GM03348 (cell line): ENCODE results near the gene CDH5.
A peak's percentile ranks its signal among the peaks of the same experiment; 100 is the strongest.

Experiments used
- DNase-seq: peaks from one replicate; pipeline ENCODE4 v3.0.0; 2012; ENCODE audit warnings: low spot score

The CDH5 gene

DNA sequence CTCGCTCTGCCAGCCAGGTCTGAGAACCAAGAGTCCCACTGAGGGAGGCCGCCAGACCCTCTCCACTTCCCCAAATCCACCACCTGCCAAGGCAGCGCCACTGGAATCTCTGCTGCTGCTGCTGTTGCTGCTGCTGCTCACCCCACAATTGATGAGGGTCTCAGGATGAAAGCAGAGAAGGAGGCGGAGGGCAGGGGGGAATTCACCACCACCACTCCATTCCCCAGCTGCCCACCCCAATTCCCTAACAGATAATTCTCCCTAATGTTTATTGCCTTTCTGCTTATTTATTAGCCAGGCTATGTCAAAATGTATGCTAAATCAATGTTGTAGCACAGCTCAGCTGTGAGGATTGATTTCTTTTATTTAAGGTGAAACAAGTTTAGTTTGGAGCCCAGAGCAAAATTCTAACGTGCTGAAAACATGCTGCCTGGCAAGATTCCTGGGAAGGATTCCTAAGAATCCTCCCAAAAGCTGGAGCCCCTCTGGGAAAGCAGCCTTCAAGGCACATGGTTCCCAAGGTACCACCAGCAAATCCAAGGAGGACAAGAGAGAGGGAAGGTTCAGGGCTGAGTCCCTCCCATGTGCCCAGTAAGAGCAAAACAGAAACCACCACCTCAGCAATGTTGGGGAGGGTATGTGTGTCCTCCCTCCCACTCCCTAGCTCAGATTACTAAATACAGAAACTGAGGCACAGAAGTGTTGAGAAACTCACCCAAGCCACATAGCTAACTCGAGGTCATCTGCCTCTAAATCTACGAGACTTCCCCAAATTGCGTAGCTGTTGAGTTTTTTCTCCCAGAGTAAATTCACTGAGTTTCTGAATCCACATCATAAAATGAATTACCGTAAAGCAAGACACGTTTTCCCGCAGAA lies 12.2 kb upstream of the CDH5 start:
- no peak for DNase-seq

DNA sequence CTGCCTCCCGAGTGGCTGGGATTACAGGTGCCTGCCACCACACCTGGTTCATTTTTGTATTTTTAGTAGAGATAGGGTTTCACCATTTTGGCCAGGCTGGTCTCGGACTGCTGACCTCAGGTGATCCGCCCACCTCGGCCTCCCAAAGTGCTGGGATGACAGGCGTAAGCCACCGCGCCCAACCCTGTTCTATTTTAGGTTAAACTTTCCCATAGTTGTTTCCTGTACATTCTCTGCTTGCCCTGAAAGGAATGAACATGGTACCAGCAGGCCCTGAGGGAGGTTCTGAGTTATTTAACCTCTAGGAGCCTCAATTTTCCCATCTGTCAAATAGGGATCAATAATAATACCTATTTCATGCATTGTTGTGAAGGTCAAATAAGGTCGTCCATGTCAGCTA lies 11.0 kb upstream of the CDH5 start:
- DNase-seq, result no peak

DNA sequence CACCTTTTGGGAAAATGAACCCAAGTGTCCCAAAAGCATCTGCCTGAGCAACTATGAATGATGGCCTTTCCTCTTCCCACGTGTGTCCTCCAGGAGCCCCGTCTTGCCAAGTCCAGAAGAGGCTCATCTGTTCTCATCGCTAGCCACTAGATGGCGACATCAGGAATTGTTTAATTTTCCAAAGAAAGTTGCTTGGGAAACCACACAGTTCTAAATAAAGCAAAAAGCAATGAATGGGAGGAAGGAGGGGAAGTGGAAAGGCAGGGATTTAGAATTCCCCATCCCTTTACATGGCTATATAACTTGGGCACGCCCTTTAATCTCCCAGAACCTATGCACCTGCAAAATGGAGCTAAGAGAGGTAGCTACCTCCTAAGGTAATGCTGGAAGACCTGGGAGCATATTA lies 9.0 kb upstream of the CDH5 start:
- peak; percentile 91 for DNase-seq

DNA sequence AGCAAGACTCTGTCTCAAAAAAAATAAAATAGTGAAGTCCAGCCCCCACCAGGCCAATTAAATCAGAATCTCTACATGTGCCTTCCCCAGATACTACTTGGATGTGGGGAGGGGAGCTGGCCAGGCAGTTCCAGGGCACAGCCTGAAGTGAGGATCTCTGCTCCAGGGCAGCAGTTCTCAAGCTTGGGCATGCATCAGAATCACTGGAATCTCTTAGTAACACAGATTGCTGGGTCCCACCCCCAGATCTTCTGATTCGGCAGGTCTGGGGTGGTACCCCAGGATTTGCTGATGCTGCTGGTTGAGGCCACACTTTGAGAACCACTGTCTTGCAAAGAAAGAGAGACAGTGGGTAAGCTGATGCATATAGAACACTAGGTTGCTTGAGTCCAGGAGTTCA lies 8.3 kb upstream of the CDH5 start:
- DNase-seq, result no peak

DNA sequence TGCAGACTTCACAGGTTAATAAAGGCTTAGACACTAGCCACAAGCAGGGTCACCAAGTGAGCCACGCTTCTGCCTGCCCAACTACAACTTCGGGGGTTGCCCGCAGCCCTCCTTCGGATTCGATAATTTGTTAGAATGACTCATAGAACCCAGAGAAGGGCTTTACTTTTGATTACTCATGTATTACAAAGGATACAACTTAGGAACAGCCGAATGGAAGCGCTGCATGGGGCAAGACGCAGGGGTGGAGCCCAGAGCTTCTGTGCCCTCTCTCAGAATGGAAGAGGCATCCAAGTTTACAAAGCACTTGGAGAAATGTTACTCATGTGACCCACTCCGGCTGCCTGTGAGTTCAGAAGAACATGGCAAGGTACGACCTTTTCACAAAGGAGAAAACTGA lies 7.5 kb upstream of the CDH5 start:
- DNase-seq, result no peak

DNA sequence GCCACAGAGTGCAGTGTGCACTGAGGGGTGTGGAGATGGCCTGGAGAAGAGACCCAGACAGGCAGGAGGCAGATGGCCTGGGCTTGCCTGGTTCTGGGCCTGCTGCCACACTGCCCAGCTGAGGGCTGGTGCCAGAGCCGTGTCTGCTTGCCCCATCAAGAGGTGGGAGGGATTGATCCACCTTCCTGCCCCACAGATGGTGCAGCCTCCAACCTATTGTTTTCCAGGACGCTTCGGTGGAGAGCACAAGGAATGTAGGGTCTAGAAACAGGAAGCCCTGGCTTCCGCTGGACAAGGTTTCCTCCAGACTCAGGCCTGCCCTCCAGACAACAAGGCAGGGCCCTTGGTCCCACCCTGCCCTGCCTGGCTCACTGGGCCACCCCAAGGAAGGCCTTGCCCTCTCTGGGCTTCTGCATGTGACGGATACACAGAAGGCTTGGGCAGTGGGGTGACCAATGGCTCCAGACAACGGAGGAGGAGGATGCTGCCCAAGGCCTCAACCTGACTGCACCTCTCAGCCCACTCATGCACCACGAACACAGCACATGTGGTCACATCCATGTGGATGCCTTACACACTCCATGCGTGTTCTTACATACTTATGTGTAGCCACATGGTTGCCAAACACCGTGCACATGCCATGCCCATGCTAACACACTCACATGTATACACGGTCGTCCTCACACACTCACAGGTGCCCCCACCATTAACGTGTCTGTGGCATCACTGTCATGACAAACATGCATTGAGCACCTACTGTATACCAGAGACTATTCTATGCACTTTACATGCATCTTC lies 6.5 kb upstream of the CDH5 start:
- no peak for DNase-seq

DNA sequence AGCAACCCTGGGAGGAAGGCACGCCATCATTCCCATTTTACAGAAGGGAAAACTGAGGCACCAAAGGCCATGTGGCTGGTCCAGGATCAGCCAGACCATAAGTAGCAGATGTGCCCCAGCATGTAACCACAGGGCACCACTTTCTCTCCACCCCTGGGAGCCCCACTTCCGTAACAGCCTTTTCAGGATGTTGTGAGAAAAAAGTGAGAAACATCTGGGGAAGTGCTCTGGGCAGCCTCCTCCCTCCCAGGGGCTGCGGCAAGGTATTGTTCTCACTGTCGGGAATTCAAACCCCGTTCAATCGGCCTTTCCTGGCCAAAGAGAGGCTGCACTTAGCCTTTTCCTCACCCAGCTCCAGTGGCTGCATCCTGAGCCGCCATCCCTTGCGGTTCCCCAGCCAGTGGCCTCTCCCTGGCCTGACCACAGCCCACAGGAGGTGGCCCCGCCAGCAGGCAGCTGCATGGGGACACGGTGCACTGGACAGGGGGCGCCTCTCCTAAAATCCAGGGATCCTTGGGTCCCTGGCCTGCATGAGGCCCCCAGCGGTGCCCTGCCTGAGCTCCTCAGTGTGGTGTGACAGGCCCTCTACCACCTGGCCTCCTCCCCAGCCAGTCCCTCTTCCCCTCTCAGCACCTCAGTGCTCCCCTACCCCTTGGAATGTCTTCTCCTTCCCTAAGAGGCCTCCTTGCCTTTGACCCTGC lies 5.7 kb upstream of the CDH5 start:
- DNase-seq, result no peak

DNA sequence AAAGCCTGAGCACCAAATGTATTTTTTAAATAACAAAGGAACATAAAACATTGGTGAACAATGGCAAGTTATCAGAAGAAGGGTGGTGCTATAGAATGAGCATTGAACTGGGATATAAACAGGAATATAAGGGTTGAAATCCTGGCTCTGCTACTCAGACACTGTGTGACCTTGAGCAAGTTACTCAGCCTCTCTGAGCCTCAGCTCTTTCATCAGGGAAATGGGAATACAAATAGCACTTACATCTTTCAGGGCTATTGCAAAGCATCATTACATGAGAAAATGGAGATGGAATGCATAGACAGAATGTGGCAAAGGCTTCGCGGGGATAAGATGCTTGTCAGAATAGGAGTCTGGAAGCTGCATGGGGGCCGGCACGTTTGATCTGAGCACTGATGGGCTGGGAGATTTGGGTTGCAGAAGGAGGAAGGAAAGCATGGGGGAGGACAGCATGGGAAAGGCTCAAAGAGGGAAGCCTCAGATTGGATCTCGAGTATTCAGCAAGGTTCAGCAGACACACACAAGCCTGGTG lies 4.8 kb upstream of the CDH5 start:
- no peak for DNase-seq

DNA sequence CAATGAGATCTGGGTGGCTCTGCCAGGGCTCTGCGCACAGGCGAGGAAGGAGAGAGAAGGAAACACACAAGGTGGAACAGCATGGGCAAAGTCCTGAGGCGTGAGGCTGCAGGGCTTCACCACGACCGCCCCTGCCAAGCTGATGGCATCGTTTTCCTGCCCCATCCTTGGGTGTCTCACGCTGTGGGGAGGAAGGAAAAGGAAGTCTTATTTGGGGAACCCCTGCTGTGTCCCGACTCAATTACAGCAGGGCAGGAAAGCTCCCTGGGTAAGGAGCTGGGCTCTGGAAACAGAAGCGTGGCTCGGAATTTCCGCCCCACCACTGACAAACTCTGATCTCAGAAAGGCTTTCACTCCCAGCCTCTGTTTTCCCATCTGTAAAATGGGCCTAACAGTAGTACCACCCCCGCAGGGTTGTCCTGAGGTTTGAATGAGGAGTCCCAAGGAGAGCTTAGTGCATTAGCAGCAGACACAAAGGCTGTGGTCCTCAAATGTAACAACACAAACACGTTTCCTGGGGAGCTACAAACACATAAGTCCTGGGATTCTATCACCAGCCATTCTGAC lies 3.2 kb upstream of the CDH5 start:
- no peak for DNase-seq

DNA sequence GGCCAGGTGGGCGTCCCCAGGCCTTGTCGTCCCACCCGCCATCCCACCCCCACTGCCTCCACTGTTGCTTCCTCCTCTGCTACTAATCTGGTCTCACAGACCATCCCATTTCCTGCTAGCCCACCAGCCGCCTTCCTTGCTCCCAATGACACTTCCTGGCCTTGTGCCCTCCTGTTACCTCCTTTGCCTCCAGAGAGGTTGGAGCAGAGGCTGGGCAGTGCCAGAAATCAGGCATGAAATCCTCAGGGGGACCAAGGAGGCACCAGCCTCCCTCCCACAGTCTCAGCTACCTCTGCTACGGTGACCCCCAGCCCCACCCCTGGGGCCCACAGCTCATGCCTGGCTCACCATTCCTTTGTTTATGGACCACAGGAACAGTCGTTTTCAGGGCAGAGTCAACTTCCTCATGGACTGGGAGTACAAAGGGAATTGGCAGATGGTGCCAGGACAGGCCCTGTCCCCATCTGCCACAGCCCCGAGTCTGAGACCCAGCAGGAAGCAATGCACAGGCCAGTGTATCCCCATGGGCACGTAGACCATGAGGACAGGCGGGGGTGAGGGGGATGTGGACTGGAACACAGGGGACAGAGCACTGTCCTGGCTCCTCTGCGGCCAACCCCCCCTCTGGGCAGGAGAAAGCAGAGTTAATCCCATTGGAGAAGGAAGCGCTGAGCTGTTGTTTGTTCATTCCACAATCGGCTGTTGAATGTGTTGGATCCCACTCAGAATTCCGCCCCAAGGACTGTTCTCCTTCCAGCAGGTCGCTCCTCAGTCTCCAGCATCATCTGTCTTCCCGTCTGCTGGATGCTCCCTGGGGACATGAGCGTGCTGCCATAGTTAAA lies 2.2 kb upstream of the CDH5 start:
- peak; percentile 68 for DNase-seq

DNA sequence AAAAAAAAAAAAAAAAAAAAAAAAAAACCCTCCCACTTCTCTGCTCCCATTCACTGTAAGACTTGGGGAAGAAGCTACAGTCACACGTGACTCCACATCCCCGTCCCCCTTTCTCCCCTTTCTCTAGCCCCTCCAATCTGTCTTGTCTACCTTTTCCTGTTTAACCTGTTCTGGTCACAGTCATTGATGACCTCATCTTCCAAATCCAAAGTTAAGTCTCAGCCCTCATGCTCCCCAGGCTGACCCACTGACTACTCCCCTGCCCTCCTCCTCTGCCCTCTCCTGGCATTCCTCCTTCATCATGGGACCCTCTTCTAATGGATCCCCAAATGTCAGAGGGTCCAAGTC lies 1.6 kb upstream of the CDH5 start:
- no peak for DNase-seq

DNA sequence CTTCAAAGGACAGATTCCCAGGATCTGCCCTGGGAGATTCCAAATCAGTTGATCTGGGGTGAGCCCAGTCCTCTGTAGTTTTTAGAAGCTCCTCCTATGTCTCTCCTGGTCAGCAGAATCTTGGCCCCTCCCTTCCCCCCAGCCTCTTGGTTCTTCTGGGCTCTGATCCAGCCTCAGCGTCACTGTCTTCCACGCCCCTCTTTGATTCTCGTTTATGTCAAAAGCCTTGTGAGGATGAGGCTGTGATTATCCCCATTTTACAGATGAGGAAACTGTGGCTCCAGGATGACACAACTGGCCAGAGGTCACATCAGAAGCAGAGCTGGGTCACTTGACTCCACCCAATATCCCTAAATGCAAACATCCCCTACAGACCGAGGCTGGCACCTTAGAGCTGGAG lies 840 bp upstream of the CDH5 start:
- no peak for DNase-seq

DNA sequence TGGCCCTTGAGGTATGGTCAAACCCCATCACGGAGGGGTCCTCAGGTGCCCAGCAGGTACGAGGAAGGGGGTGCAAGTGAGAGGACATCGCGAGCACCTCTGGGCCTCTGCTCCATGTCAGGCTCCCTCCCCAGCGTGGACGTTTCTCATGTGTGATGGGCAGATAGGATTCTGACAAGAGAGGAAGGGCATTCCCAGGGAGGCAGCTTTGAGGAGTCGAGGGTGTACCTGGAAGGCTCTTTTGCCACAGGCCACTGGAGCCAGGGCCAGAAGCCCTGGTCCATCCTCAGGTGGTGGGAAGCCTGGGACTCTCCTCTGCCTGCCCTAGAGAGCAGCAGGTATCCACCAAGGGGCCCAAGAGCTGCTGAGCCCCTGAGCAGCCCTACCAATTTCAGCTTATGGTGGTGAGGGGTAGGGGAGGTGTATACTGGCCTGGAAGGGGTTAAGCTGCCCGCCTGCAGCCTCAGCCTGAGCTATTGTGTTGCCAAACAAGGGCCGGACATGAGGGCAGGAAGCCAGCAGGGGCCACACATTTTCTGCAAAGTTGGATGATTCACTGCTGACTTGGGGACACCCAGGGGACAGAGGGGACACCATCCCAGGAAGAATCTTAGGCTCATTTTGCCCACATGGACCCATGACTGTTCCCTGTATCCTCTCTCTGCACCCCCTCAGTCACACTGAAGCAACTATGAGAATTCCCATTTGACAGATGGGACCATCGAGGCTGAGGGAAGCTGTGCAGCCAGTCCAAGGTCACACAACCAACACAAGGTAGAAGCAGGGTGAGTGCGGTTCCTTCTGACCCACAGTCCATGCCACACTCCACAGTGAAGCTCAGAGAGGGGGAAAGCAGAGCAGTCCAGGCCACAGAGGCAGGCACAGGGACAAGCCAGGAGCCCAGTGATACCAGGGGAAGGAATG lies 1.7 kb downstream of the CDH5 start:
- DNase-seq, result no peak

DNA sequence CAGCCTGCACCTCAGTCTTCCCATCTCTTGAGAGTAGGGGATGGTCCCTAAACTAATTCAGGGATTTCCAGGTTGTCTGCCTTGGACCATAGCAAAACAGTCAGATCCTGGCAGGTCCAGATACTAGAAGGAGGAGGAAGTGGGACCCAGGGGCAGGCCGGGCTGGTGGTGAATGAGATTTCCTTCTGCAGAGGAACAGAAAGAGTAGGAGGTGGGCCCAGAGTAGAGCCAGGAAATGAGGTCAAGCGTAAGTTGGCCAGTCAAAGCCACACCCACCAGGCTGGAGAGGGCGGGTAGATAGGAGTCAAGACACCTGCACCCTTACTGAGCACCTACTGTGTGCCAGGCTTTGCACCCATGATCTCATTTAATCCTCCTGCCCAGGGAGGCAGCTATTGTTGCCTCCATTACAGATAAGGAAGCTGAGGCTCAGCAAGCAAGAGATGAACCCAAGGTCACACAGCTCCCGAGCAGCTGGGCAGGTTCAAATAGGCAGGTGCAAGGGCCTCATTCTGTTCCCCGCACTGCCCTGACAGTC lies 2.6 kb downstream of the CDH5 start:
- DNase-seq, result no peak

DNA sequence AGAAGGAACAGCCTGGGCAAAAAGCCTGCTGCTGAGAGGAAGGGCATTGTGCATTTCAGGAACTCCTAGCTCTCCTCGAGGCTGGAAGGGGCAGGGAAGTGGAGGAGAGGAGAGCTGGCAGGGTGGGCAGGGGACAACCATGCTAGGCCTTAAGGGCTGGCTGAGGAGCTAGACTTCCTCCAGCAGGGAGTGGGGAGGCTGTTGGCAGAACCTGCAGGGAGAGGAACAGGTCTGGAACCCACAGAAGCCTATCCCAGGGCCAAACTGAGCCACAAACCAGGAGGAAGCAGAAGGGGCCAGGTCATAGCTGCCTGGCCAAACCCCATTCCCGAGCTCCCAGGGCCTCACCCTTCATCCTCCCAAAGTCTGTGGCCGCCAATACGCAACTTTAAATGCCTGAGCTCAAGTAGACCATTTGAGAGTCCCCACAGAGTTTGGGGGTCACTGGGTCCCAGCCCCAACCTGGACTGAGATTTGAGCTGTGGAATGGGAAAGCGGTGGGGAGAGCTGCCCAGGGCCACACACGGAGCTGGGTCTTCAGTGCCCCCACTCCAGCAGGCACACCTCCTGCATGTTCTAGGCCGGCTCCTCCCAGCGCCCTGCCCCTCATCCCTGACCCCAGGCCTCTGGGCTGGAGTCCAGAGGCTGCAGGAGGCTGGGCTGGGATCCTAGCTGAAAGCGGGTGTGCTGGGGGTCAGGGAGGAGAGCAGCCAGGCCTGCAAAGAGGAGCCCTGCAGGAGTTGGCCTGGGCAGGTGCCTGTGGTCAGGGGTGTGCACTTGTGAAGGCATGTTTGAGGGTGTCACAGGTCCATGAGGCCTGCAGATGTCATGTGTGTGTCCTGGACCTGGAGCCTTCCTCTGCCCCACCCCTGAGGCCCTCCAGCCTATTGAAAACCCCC lies 4.5 kb downstream of the CDH5 start:
- DNase-seq, result no peak

DNA sequence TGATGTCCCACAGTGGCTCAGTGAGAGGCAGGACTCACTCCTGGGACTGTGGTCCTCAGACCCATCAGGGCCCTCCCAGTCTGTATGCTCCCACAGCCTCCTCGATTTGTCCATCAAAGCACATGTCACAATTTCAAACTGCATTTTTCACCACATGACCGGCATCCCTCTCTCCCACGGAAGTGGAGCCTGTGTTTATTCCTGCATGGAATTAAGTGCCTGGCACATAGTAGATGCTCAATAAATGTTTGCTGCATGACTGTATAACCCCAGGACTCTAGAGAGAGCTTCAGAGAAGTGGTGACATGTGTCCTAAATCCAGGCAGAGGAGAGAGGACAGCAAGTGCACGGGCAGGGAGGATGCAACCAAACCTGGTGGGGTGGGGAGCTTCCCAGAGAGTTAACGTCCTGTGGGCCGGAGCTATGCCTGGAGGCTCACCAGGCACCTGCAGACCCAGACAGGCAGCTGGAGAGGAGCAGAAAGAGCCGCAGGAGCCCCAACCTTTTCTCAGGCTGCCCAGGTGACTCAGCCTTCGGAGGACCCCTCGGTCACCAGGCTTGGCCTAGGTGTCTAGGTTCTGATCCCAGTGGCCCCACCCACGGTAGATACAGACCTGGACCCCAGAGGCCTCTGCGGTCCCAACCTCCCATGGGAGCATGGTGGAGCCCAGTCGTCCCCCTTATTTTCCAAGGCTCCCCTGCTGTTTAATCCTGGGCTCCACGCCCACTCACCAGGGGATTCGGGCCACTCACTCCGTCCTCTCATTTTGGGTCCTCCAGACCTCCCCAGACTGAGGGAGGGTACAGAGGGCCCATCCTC lies 5.8 kb downstream of the CDH5 start:
- DNase-seq, result no peak

DNA sequence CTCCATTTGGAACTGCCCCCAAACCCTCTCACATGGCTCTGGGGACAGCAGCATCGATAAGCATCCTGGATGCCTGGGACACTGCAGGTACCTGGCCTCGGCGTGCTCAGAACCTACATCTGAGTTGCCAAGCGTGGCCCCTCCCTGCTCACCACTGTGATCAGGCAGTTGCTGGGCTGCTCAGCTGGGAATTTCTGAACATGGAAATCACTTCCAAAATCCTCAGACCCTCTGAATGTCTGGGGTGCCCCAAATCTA lies 6.3 kb downstream of the CDH5 start:
- no peak for DNase-seq

DNA sequence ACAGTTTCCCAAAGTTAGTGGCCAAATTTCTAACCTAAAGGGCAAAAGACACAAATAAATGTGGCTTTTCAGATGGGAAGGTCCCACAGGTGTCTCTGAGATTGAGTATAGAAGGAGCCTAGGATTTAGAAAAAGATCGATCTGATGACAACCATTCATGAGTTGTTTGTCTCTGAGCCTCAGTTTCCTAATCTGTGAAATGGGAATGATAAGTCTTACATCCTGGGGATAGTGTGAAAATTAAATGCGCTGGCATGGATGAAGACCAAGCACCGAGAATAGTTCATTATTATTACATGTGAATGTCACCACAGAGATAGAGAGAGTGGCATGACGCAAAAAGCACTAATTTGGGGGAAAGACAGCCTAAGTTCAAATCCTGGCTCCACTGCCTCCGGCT lies 7.2 kb downstream of the CDH5 start:
- no peak for DNase-seq
